NB4 (cell line): ENCODE data around the gene ARHGAP33.

Source experiments
- CTCF ChIP-seq: IDR thresholded peaks from one replicate; pipeline ENCODE4 v1.5.1; 2012; ENCODE audit warnings: low read depth, low read length
- MAX ChIP-seq: IDR thresholded peaks from 2 replicates; pipeline ENCODE4 v1.6.1; 2011; ENCODE audit warnings: low read depth, low read length
- MYC ChIP-seq: IDR thresholded peaks from 2 replicates; pipeline ENCODE4 v1.6.1; 2011; ENCODE audit warnings: low read depth, low read length
- POLR2A ChIP-seq: IDR thresholded peaks from 2 replicates; pipeline ENCODE4 v1.6.1; 2011; ENCODE audit warnings: mild to moderate bottlenecking; ENCODE audit not compliant: insufficient read length; ENCODE audit errors: extremely low read depth

GRCh38 chr19:35760711-35761349 lies 14.5 kb upstream of the ARHGAP33 start:
- TF ChIP-seq CTCF: no peak
- no peak for TF ChIP-seq POLR2A
- no peak for TF ChIP-seq MAX
- no peak for TF ChIP-seq MYC
